GM18508 (cell line): ENCODE results near the gene BTAF1.
"Not testable (repeated sequence)": the region's sequence is repeated elsewhere in the genome, so short reads cannot be mapped to it uniquely, and the experiment has no call there.

Experiments
- ATAC-seq: cut with Tn5 transposase; IDR thresholded peaks from one replicate; pipeline ENCODE4 v1.9.1; 2021; ENCODE audit warnings: moderate number of reproducible peaks; ENCODE audit not compliant: insufficient read depth, unreplicated experiment

BTAF1 gene

DNA sequence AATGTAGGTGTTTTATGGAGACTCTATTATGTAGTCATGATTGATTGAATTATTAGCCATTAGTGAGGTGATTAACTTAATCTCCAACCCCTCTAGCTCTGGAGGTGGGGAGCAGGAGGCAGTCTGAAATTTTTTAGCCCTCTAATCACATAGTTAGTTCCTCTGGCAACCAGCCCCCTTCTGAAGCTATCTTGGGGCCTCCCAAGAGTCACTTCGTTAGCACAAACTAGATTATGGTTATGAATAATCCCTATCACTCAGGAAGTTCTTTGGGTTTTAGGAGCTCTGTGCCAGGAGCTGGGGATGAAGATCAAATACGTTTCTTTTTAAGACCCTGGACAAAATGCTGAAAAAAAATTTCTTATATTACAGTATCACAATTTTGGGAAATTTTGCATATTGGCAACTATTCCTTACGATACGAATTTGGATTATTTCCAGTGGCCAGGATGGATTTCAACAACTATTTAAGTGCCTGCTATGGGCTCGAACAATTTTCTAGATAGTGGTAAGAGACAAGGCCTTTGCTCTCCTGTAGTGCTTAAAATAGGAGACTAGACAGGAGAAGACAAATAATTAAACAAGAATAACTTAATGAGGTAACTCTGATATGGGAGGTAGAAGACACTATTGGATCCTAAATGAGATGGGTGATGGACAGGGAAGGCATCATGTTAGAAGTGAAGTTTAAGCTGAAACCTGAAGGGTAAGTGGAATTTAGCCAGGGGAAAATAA lies 52.9 kb downstream of the BTAF1 start:
- ATAC-seq, result no peak

DNA sequence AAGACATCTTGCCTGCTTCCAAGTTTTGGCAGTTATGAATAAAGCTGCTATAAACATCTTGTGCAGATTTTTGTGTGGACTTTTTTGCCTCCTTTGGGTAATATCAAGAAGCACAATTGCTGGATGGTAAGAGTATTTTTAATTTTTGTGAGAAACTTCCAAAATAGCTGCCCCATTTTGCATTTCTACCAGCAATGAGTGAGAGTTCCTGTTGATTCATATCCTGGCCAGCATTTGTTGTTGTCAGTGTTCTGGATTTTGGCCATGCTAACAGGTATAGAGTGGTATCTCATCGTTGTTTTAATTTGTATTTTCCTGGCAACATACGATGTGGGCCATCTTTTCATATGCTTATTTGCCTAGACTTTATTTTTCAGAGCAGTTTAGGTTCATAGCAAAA lies 53.9 kb downstream of the BTAF1 start:
- no peak for ATAC-seq

DNA sequence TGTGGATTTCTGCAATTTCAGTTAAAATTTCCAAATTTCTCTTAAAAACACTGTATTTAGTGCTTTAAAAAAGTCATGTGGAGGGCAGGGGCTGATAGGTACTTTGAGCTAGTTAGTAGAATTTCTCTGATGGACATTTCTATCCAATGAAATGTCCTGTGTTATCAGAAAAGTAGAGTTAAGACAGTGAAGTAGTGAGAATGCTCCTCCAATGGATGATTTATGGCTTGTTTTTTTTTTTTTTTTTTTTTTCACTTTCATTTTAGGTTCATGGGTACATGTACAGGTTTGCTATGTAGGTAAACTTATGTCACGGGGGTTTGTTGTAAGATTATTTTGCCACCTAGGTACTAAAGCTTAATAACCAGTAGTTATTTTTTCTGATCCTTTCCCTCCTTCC lies 55.0 kb downstream of the BTAF1 start:
- no peak for ATAC-seq

DNA sequence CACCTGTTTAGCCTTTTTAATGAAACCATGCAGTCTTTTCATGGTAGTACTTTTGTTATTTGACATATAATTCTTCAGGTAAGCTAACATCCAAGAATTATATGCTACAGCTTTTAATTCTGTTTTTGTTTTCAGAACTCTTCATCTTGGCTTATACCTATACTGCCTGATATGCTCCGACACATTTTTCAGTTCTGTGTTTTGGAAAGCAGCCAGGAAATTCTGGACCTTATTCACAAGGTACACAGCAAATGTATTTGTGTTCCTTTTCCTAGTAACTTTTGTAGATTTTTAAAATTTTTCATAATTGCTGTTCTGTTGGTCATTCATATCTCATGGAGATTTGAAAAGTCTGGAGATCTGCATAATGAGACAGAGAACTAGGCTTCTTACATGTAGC lies 56.7 kb downstream of the BTAF1 start:
- no peak for ATAC-seq

GRCh38 chr10:91983416-91983815 lies 59.8 kb downstream of the BTAF1 start:
- no peak for ATAC-seq

GRCh38 chr10:91987397-91988037 lies 63.9 kb downstream of the BTAF1 start:
- ATAC-seq, result no peak

DNA sequence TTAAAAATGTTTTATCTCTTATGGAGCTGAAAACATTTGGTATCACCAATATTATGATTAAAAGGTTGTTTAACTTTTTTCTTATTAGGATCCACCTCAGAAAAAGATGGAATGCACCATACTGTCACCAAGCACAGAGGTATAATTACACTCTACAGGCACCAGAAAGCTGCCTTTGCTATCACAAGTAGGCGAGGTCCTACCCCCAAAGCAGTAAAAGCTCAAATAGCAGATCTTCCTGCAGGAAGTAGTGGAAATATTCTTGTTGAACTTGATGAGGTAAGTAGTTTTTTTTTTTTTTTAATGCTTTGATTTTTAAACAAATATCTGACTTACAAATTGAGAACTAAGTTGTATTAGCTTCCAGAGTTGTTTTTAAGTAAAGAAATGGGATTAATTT lies 68.5 kb downstream of the BTAF1 start:
- no peak for ATAC-seq

DNA sequence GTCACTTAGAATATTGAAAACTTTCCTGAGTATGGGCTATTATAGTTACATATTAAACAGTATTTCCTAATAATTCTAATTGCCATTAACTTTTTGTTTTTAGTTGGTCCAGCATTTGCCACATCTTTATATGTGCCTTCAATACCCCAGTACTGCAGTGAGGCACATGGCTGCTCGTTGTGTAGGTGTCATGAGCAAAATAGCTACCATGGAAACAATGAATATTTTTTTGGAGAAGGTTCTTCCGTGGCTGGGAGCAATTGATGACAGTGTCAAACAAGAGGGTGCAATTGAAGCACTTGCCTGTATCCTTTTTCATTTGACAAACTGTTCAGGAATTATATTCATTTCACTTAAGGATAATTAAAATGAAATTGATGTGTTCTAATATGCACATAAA lies 72.7 kb downstream of the BTAF1 start:
- no peak for ATAC-seq

DNA sequence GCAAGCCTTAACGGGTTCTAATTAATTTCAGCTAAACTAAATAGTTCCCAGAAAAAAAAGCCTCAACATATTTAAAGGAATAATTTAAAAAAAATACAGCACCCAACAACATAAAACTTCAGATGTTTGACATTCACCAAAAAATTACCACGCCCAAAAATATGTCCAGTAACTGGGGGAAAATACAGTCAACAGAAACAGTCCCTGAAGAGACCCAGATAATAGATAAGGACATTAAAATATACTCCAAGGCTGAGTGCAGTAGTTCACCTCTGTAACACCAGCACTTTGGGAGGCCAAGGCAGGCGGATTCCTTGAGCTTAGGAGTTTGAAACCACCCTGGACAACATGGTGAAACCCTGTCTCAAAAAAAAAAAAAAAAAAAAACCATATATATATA lies 78.0 kb downstream of the BTAF1 start:
- no peak for ATAC-seq

DNA sequence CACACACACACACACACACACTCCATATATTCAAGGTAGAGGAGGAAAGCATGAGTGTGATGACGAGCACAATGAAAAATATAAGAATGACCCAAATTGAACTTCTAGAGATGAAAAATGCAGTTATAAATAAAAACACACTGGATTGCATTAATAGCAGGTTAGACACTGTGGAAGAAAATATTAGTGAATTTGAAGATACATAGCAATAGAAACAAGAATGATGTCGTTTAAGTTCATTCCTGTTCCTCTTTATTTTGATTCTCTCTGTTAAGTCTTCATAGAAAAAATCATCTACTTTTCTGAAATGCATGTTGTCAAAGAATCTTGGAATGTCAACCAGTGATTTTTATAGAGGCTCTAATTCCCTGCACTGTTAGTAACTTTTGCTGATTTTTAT lies 78.4 kb downstream of the BTAF1 start:
- ATAC-seq, result no peak

- no peak for ATAC-seq
These were observed 79.7 kb downstream of the BTAF1 start for GRCh38 chr10:92003258-92003657.

DNA sequence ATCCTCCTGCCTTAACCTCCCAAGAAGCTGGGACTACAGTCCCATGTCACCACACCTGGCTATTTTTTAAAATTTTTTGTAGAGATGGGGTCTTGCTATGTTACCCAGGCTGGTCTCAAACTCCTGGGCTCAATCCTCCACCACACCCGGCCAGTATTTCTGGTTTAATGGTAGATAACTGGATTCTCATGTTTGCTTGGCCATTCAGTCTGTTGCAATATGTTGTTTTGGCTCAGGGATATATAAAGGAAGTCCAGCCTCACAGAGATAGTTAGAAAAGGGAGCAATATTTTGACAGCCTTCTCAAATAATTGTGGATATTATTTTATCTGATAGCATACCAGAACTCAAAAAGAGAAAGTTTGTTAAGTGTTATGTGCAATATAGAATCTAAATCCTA lies 82.4 kb downstream of the BTAF1 start:
- no peak for ATAC-seq

DNA sequence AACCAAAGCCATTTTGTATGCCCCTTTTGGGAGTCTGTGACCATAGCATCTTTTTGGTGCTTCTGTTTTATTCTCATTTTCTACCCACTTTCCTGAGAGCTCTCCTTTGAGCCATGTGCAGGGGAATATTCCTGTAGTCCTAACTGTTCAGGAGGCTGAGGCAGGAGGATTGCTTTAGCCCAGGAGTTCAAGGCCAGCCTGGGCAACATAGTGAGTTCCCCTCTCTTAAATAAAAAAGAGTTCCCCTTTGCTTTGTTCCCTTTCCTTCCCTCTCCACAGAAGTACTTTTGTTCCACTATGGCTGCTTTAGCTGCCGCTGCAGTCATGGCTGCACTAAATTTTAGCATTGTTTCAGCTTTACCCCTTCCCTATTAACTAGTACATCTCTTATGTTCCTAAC lies 85.9 kb downstream of the BTAF1 start:
- no peak for ATAC-seq

- ATAC-seq, result no peak
These were observed 86.6 kb downstream of the BTAF1 start for GRCh38 chr10:92010047-92010735.

GRCh38 chr10:92011560-92012214 lies 88.1 kb downstream of the BTAF1 start:
- no peak for ATAC-seq

DNA sequence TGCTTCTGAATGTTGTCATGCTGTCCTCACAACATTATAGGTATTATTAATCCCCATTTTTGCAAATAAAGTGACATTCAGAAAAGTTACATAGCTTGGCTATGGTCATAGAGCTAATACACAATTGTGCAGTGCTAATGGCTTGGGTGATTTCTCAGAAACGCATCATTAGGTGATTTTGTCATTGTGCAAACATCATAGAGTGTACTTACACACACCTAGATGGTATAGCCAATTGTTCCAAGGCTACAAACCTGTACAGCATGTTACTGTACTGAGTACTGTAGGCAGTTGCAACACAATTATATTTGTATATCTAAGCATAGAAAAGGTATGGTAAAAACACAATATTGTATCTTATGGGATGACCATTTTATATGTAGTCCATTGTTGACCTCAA lies 91.0 kb downstream of the BTAF1 start:
- ATAC-seq, result no peak

DNA sequence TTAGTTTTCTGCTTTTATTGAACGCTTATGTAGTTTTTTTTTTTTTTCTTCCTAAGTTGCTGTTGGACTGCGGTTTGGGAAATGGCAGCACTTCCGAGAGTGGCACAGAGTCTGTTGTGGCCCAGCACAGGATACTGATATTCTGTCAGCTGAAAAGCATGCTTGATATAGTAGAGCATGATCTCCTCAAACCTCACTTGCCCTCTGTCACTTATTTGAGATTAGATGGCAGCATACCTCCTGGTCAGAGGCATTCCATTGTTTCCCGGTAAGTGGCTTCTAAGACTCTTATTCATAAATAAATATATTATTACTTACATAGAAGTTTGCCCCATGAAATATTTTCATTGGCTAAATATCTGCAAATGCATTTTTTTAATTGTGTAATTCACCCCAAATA lies 101.1 kb downstream of the BTAF1 start:
- ATAC-seq, result no peak

DNA sequence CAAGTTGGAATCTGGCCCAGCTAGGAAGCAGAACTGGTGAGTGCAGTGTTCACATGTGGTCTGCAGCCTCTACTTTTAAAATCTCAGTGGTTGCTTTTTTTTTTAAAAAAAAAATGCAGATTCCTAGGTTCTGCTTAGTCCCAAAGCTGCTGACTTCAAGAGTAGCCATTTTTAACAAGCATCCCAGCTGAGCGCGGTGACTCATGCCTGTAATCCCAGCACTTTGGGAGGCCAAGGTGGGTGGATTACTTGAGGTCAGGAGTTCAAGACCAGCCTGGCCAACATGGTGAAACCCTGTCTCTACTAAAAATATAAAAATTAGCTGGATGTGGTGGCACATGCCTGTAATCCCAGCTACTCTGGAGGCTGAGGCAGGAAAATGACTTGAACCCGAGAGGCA lies 101.8 kb downstream of the BTAF1 start:
- not testable (repeated sequence) for ATAC-seq

- ATAC-seq, result no peak
These were observed 103.6 kb downstream of the BTAF1 start for GRCh38 chr10:92027141-92027540.

GRCh38 chr10:92031580-92031979 lies 108.0 kb downstream of the BTAF1 start:
- ATAC-seq, result no peak

DNA sequence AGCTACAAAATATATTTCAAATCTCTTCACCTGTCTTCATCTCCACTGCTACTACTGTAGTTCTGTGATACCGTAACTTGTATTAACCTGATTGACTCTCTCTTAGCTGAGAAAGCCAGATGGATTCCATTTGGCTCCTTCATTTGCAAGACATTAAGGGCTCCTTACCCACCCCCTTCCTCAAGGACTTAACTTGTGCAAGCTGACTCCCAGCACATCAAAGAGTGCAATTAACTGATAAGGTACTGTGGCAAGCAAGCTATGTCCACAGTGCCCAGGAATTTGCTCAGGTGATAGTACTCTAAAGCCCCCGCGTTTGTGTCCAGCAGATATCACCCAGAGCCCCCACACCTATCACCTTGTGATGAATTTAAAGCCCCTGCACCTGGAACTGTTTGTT lies 109.5 kb downstream of the BTAF1 start:
- ATAC-seq, result not testable (repeated sequence)
